CD8-positive, alpha-beta memory T cell (primary cell): ENCODE measurements around the gene CCP110. TPM values are rescaled to one million over a fixed set of nuclear protein-coding genes. Genes with fewer than 3 reads are reported as not detected.

ENCODE experiments used
- CTCF ChIA-PET: fragments of 350-600 bp; sonication (Branson Sonifier 250); formaldehyde crosslinking; loops from one replicate; lab custom pipeline; 2021; ENCODE audit warnings: antibody characterized with exemption; lab: Charles Lee
- POLR2A ChIA-PET: fragments of 350-600 bp; sonication (Branson Sonifier 250); formaldehyde crosslinking; loops from one replicate; lab custom pipeline; 2021; ENCODE audit warnings: antibody characterized with exemption; lab: Charles Lee
- DNase-seq, 5 donors: peaks; one replicate each; pipeline versions ENCODE4 v3.0.0 to v3.0.0-alpha.2; 2020 to 2022; ENCODE audit warnings: mixed read lengths in 1 of 5
- H3K27ac ChIP-seq: one replicate; pipeline ENCODE4 v1.7.0; 2013; ENCODE audit warnings: low read depth, mild to moderate bottlenecking, low read length, moderate library complexity
- H3K27me3 ChIP-seq: 2 replicates; pipeline ENCODE4 v1.7.0; 2013; ENCODE audit warnings: low read length, mild to moderate bottlenecking; ENCODE audit not compliant: insufficient read depth, poor library complexity, severe bottlenecking
- H3K36me3 ChIP-seq: 2 replicates; pipeline ENCODE4 v1.7.0; 2013; ENCODE audit warnings: mild to moderate bottlenecking, low read length, moderate library complexity; ENCODE audit not compliant: insufficient read depth
- H3K4me1 ChIP-seq: 2 replicates; pipeline ENCODE4 v1.7.0; 2013; ENCODE audit warnings: mild to moderate bottlenecking, low read length, moderate library complexity; ENCODE audit not compliant: insufficient read depth
- H3K4me3 ChIP-seq: 2 replicates; pipeline ENCODE4 v1.7.0; 2013; ENCODE audit warnings: mild to moderate bottlenecking, low read length
- H3K9me3 ChIP-seq: 2 replicates; pipeline ENCODE4 v1.7.0; 2013; ENCODE audit warnings: mild to moderate bottlenecking, low read length
- H3K27ac Mint-ChIP-seq, 8 donors: one replicate each; pipeline ENCODE4 v1.8.0; 2020 to 2021; ENCODE audit warnings: mixed read lengths in 8 of 8, mild to moderate bottlenecking in 6 of 8, inconsistent platforms in 3 of 8, moderate library complexity in 3 of 8
- H3K27me3 Mint-ChIP-seq, 2 donors: one replicate each; pipeline ENCODE4 v1.8.0; 2020 to 2021; ENCODE audit warnings: mixed read lengths in 2 of 2, mild to moderate bottlenecking in 1 of 2, moderate library complexity in 1 of 2
- H3K36me3 Mint-ChIP-seq, 3 donors: one replicate each; pipeline ENCODE4 v1.8.0; 2020 to 2021; ENCODE audit warnings: mixed read lengths in 3 of 3, inconsistent platforms in 1 of 3, mild to moderate bottlenecking in 1 of 3
- H3K4me1 Mint-ChIP-seq, 3 donors: one replicate each; pipeline ENCODE4 v1.8.0; 2020 to 2021; ENCODE audit warnings: mixed read lengths in 3 of 3, inconsistent platforms in 1 of 3, mild to moderate bottlenecking in 1 of 3
- H3K4me3 Mint-ChIP-seq, 7 donors: one replicate each; pipeline ENCODE4 v1.8.0; 2020 to 2021; ENCODE audit warnings: mixed read lengths in 7 of 7, mild to moderate bottlenecking in 6 of 7, moderate library complexity in 4 of 7, inconsistent platforms in 2 of 7
- H3K9me3 Mint-ChIP-seq, 5 donors: one replicate each; pipeline ENCODE4 v1.8.0; 2020 to 2022; ENCODE audit warnings: mixed read lengths in 5 of 5, mild to moderate bottlenecking in 3 of 5, moderate library complexity in 2 of 5, inconsistent platforms in 1 of 5
- polyA plus RNA-seq: library from polyadenylated mRNA; unstranded; fragments of 300-500 nt; fragmentation: Illumina TruSeq; gene quantifications from one replicate; pipeline ENCODE4 v1.2.3, GENCODE V29; 2021
- total RNA-seq, 2 experiments: library from RNA; stranded (reverse); gene quantifications; one replicate each; pipeline ENCODE4 v1.2.3, GENCODE V29; 2021

The CCP110 gene
- total and polyA plus RNA-seq, 3 experiments from 2014 or later, result 8.2 to 37.4 (median 30.1) TPM

GRCh38 chr16:19513377-19514053 is 10.2 kb upstream of the CCP110 start:
- Histone ChIP-seq H3K27ac (no peak overlapping the region), H3K9me3 (no peaks in the 10 kb centered on the region), H3K36me3 (peaks cover 10% of the 10 kb centered on the region), H3K27me3 (no peaks in the 10 kb centered on the region), H3K4me3 (no peak overlapping the region), H3K4me1 (no peaks in the 10 kb centered on the region)
- CTCF ChIA-PET, result interaction anchor here (1.2 to 1.5 kb wide), 2 partner anchors 11 to 42 kb away, joined by 3 to 4 read pairs; partner anchors contain the start of gene VPS35L
- Mint-ChIP-seq H3K9me3 (no peaks in the 10 kb centered on the region), H3K27me3 (no peaks in the 10 kb centered on the region), H3K36me3 (peaks cover 4 to 72% (median 14%) of the 10 kb centered on the region in 3 donors), H3K27ac (peak overlapping the region in 3 of 8 donors; percentile 32 to 71 (median 52)), H3K4me1 (peaks cover 21 to 52% (median 26%) of the 10 kb centered on the region in 3 donors), H3K4me3 (no peak overlapping the region)
- POLR2A ChIA-PET, result no interaction called here
- no peak for DNase-seq

GRCh38 chr16:19515757-19516156 is 8.0 kb upstream of the CCP110 start:
- H3K36me3 ChIP-seq, result peaks cover 10% of the 10 kb centered on the region

GRCh38 chr16:19517424-19518089 is 6.2 kb upstream of the CCP110 start:
- DNase-seq, result no peak
- Histone ChIP-seq H3K27me3 (no peaks in the 10 kb centered on the region), H3K36me3 (peaks cover 10% of the 10 kb centered on the region), H3K4me3 (no peak overlapping the region), H3K27ac (no peak overlapping the region), H3K9me3 (no peaks in the 10 kb centered on the region), H3K4me1 (peaks cover 20% of the 10 kb centered on the region)
- Mint-ChIP-seq H3K36me3 (peaks cover 4 to 57% (median 14%) of the 10 kb centered on the region in 3 donors), H3K9me3 (no peaks in the 10 kb centered on the region), H3K4me1 (peaks cover 46 to 84% (median 66%) of the 10 kb centered on the region in 3 donors), H3K4me3 (no peak overlapping the region), H3K27me3 (no peaks in the 10 kb centered on the region), H3K27ac (no peak overlapping the region)
- POLR2A ChIA-PET, result no interaction called here
- CTCF ChIA-PET, result interaction anchor here (0.6 kb wide), 1 partner anchor 193 kb away, joined by 3 read pairs; no protein-coding TSS in a partner anchor

More at GRCh38 chr16:19515757-19516156, 8.0 kb upstream of the CCP110 start:
- CTCF ChIA-PET, result no interaction called here
- Mint-ChIP-seq H3K27me3 (no peaks in the 10 kb centered on the region), H3K36me3 (peaks cover 4 to 62% (median 14%) of the 10 kb centered on the region in 3 donors), H3K4me3 (no peak overlapping the region), H3K27ac (no peak overlapping the region), H3K9me3 (no peaks in the 10 kb centered on the region), H3K4me1 (peaks cover 33 to 72% (median 49%) of the 10 kb centered on the region in 3 donors)
- DNase-seq, result no peak
- H3K27ac ChIP-seq, result no peak overlapping the region
- no peaks in the 10 kb centered on the region for H3K27me3 ChIP-seq
- no peak overlapping the region for H3K4me3 ChIP-seq
- H3K9me3 ChIP-seq, result no peaks in the 10 kb centered on the region
- POLR2A ChIA-PET, result interaction anchor here (0.5 kb wide), 1 partner anchor 76 kb away, joined by 3 read pairs; no protein-coding TSS in a partner anchor
- H3K4me1 ChIP-seq, result peaks cover 12% of the 10 kb centered on the region

GRCh38 chr16:19518388-19518787 is 5.4 kb upstream of the CCP110 start:
- Histone ChIP-seq H3K4me1 (peaks cover 27% of the 10 kb centered on the region), H3K4me3 (no peak overlapping the region), H3K27me3 (no peaks in the 10 kb centered on the region), H3K36me3 (peaks cover 10% of the 10 kb centered on the region), H3K9me3 (no peaks in the 10 kb centered on the region), H3K27ac (no peak overlapping the region)
- no peaks in the 10 kb centered on the region for H3K9me3 Mint-ChIP-seq
- no peak for DNase-seq
- H3K27me3 Mint-ChIP-seq, result no peaks in the 10 kb centered on the region
- H3K36me3 Mint-ChIP-seq, result peaks cover 4 to 49% (median 14%) of the 10 kb centered on the region in 3 donors
- peak overlapping the region in 2 of 7 donors; percentile 9 to 41 for H3K4me3 Mint-ChIP-seq
- no peak overlapping the region for H3K27ac Mint-ChIP-seq
- H3K4me1 Mint-ChIP-seq, result peaks cover 46 to 83% (median 66%) of the 10 kb centered on the region in 3 donors
- POLR2A ChIA-PET, result no interaction called here
- CTCF ChIA-PET, result no interaction called here

- H3K4me1 Mint-ChIP-seq, result peaks cover 58 to 87% (median 82%) of the 10 kb centered on the region in 3 donors
- Histone ChIP-seq H3K36me3 (peaks cover 10% of the 10 kb centered on the region), H3K27ac (peak overlapping the region; percentile 79), H3K4me1 (peaks cover 37% of the 10 kb centered on the region), H3K4me3 (peak overlapping the region; percentile 91), H3K27me3 (no peaks in the 10 kb centered on the region), H3K9me3 (no peaks in the 10 kb centered on the region)
- ChIA-PET POLR2A (interaction anchor here (0.6 to 0.7 kb wide), 2 partner anchors 34 to 234 kb away, joined by 3 read pairs; no protein-coding TSS in a partner anchor), CTCF (interaction anchor here (0.9 to 1.8 kb wide), 4 partner anchors 10 to 34 kb away, joined by 3 to 5 read pairs (median 3); partner anchors contain the start of gene VPS35L)
- H3K36me3 Mint-ChIP-seq, result peaks cover 4 to 40% (median 12%) of the 10 kb centered on the region in 3 donors
- H3K27ac Mint-ChIP-seq, result peak overlapping the region; percentile 85 to 100 (median 96)
- no peaks in the 10 kb centered on the region for H3K27me3 Mint-ChIP-seq
- H3K9me3 Mint-ChIP-seq, result no peaks in the 10 kb centered on the region
- peak overlapping the region; percentile 90 to 99 (median 94) for H3K4me3 Mint-ChIP-seq
- no peak for DNase-seq
Measured at GRCh38 chr16:19520861-19521331, 2.8 kb upstream of the CCP110 start.

GRCh38 chr16:19521471-19522396 is 2.0 kb upstream of the CCP110 start, which contains the start of gene GDE1:
Gene GDE1, minus strand, starts transcription at chr16:19522098. Its CDS starts 134 bp downstream, at chr16:19521964.
- H3K27ac Mint-ChIP-seq, result peak within 1 kb of the TSS; percentile 85 to 100 (median 96)
- H3K4me3 Mint-ChIP-seq, result peak within 1 kb of the TSS; percentile 90 to 99 (median 94)
- H3K27me3 ChIP-seq, result no peaks in the 10 kb centered on the region
- H3K36me3 Mint-ChIP-seq, result peaks cover 2 to 32% (median 6%) of the 10 kb centered on the region in 3 donors
- ChIA-PET CTCF (interaction anchor here (1.6 to 1.8 kb wide), 2 partner anchors 20 to 33 kb away, joined by 3 to 5 read pairs; partner anchors contain the start of gene VPS35L), POLR2A (interaction anchor here (0.5 to 0.6 kb wide), 2 partner anchors 33 to 446 kb away, joined by 3 read pairs; no protein-coding TSS in a partner anchor)
- H3K4me1 ChIP-seq, result peaks cover 37% of the 10 kb centered on the region
- no peaks in the 10 kb centered on the region for H3K9me3 Mint-ChIP-seq
- peak within 1 kb of the TSS; percentile 79 for H3K27ac ChIP-seq
- peaks cover 2% of the 10 kb centered on the region for H3K36me3 ChIP-seq
- H3K9me3 ChIP-seq, result no peaks in the 10 kb centered on the region
- H3K4me3 ChIP-seq, result peak within 1 kb of the TSS; percentile 91
- peaks cover 53 to 81% (median 75%) of the 10 kb centered on the region in 3 donors for H3K4me1 Mint-ChIP-seq
- H3K27me3 Mint-ChIP-seq, result no peaks in the 10 kb centered on the region
- DNase-seq, result peak; percentile 87 to 94 (median 89)

GRCh38 chr16:19522397-19522732 is 1.4 kb upstream of the CCP110 start:
- Histone ChIP-seq H3K27me3 (no peaks in the 10 kb centered on the region), H3K9me3 (no peaks in the 10 kb centered on the region), H3K4me1 (peaks cover 37% of the 10 kb centered on the region), H3K27ac (no peak overlapping the region), H3K36me3 (no peaks in the 10 kb centered on the region), H3K4me3 (peak overlapping the region; percentile 91)
- Mint-ChIP-seq H3K27ac (peak overlapping the region; percentile 85 to 100 (median 96)), H3K36me3 (peaks cover 0 to 25% (median under 1%) of the 10 kb centered on the region in 3 donors), H3K4me3 (peak overlapping the region; percentile 90 to 99 (median 94)), H3K27me3 (no peaks in the 10 kb centered on the region), H3K4me1 (peaks cover 46 to 75% (median 68%) of the 10 kb centered on the region in 3 donors), H3K9me3 (no peaks in the 10 kb centered on the region)
- CTCF ChIA-PET, result no interaction called here
- no peak for DNase-seq
- POLR2A ChIA-PET, result interaction anchor here (0.5 kb wide), 1 partner anchor 447 kb away, joined by 3 read pairs; no protein-coding TSS in a partner anchor
